Measurements from ENCODE around the gene SLC16A2.

Gene SLC16A2

GRCh38 chrX:74422576-74423288 lies 1.4 kb downstream of the SLC16A2 start:
- ATAC-seq, result peak; percentile 62
- TF ChIP-seq SNAI2 (CRISPR knock-in tag; IDR thresholded peaks at IDR 0.05) (no peak), ZFP3 (CRISPR knock-in tag; IDR thresholded peaks at IDR 0.05) (0 out of 2 replicates have a peak, but pooled peaks have one; percentile 52)

GRCh38 chrX:74423289-74423998 lies 2.2 kb downstream of the SLC16A2 start:
- ATAC-seq, result no peak
- TF ChIP-seq ZC3H10 (CRISPR knock-in tag; IDR thresholded peaks at IDR 0.05) (no peak), ESRRG (CRISPR knock-in tag; IDR thresholded peaks at IDR 0.05) (no peak), ZNF565 (CRISPR knock-in tag; conservative IDR thresholded peaks at IDR 0.05; ENCODE audit: low read depth) (no peak), ZFP3 (CRISPR knock-in tag; IDR thresholded peaks at IDR 0.05) (no peak), TSHZ2 (CRISPR knock-in tag; IDR thresholded peaks at IDR 0.05) (no peak), CSRNP3 (CRISPR knock-in tag; IDR thresholded peaks at IDR 0.05) (no peak), RARB (CRISPR knock-in tag; IDR thresholded peaks at IDR 0.05) (no peak), SNAI2 (CRISPR knock-in tag; IDR thresholded peaks at IDR 0.05) (no peak), GLIS3 (CRISPR knock-in tag; IDR thresholded peaks at IDR 0.05) (no peak), ISL1 (CRISPR knock-in tag; IDR thresholded peaks at IDR 0.05) (no peak), BACH2 (CRISPR knock-in tag; IDR thresholded peaks at IDR 0.05; ENCODE audit: borderline replicate concordance) (no peak)

- TF ChIP-seq BACH2 (CRISPR knock-in tag; IDR thresholded peaks at IDR 0.05; ENCODE audit: borderline replicate concordance) (no peak), ZC3H10 (CRISPR knock-in tag; IDR thresholded peaks at IDR 0.05) (no peak), SNAI2 (CRISPR knock-in tag; IDR thresholded peaks at IDR 0.05) (no peak), POU6F1 (CRISPR knock-in tag; IDR thresholded peaks at IDR 0.05; ENCODE audit: borderline replicate concordance, low read depth) (no peak), ZNF8 (CRISPR knock-in tag; IDR thresholded peaks at IDR 0.05) (no peak)
- no peak for ATAC-seq
Measured at GRCh38 chrX:74426071-74426470, 4.8 kb downstream of the SLC16A2 start.

GRCh38 chrX:74426615-74427014 lies 5.3 kb downstream of the SLC16A2 start:
- no peak for TF ChIP-seq GLIS3 (CRISPR knock-in tag; IDR thresholded peaks at IDR 0.05)
- ATAC-seq, result no peak

- TF ChIP-seq PATZ1 (CRISPR knock-in tag; IDR thresholded peaks at IDR 0.05; ENCODE audit: borderline replicate concordance) (no peak), TOX (CRISPR knock-in tag; IDR thresholded peaks at IDR 0.05; ENCODE audit: borderline replicate concordance) (no peak), TCF4 (CRISPR knock-in tag; IDR thresholded peaks at IDR 0.05; ENCODE audit: borderline replicate concordance) (no peak), ZNF70 (CRISPR knock-in tag; IDR thresholded peaks at IDR 0.05) (no peak), ZC3H10 (CRISPR knock-in tag; IDR thresholded peaks at IDR 0.05) (no peak), ISL1 (CRISPR knock-in tag; IDR thresholded peaks at IDR 0.05) (no peak), ZFP3 (CRISPR knock-in tag; IDR thresholded peaks at IDR 0.05) (no peak), RARB (CRISPR knock-in tag; IDR thresholded peaks at IDR 0.05) (no peak)
- no peak for ATAC-seq
Measured at GRCh38 chrX:74431797-74432196, 10.5 kb downstream of the SLC16A2 start.

Data from SK-N-SH treated with all-trans-retinoic acid at 6 μM for 48 hours (cell line).